Body of pancreas (tissue), 4 donors: ENCODE data around the gene CIRBP.

Source experiments
- POLR2A ChIP-seq, 3 donors: fragments of 450-650 bp; IDR thresholded peaks; one replicate each; pipeline ENCODE4 v1.6.1; 2016; ENCODE audit warnings: antibody characterized with exemption in 3 of 3, mild to moderate bottlenecking in 2 of 3
- TF ChIP-seq, protein P1 (sequence below), 7 experiments: fragments of 450-650 bp in 4 of 7; fragments of 200-600 bp in 3 of 7; sonication (generic) in 3 of 7; IDR thresholded peaks; one replicate each; pipeline ENCODE4 v1.5.1; 2016 to 2019; ENCODE audit warnings: antibody characterized with exemption in 7 of 7

DNA sequence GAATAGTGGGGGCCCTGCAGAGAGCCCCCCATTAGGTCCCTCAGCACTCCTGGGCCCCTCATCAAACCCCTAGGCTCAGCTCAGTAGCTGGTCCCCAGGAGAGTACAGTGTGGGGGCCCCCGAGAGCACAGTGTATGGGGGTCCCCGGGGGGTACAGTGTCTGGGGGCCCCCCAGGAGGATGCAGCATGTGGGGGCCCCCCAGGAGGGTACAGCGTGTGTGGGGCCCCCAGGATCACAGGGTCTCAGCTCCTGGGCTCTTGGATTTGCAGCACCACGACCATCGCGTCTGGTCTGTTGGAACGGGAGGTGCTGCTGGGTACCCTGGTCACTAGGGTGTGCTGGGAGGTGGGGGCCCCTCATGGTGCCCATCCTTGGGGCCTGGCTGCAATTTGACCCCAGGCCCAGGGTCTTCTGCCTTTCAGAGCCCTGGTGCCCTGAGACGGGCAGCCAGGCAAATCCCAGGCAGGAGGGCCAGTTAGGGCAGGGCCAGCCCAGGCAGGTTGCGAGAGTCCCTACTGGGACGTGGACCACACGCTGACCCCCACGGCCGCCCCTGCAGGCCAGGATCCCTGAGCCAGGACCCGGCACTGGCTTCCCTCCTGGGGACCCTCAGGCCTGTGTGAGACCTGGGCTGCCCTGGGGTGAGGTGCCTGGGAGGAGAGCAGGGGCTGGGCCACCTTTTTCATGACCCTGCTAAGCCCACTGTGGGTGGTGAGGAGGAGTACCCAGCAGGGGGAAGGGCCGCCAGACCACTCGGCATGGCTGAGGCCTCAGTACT lies 44.9 kb upstream of the CIRBP start:
- TF ChIP-seq, protein P1, sequence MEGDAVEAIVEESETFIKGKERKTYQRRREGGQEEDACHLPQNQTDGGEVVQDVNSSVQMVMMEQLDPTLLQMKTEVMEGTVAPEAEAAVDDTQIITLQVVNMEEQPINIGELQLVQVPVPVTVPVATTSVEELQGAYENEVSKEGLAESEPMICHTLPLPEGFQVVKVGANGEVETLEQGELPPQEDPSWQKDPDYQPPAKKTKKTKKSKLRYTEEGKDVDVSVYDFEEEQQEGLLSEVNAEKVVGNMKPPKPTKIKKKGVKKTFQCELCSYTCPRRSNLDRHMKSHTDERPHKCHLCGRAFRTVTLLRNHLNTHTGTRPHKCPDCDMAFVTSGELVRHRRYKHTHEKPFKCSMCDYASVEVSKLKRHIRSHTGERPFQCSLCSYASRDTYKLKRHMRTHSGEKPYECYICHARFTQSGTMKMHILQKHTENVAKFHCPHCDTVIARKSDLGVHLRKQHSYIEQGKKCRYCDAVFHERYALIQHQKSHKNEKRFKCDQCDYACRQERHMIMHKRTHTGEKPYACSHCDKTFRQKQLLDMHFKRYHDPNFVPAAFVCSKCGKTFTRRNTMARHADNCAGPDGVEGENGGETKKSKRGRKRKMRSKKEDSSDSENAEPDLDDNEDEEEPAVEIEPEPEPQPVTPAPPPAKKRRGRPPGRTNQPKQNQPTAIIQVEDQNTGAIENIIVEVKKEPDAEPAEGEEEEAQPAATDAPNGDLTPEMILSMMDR (IDR thresholded peaks at IDR 0.05) = no peak
- TF ChIP-seq POLR2A (IDR thresholded peaks at IDR 0.05) = no peak
